ENCODE measurements around the gene PTPRO.

Gene PTPRO

DNA sequence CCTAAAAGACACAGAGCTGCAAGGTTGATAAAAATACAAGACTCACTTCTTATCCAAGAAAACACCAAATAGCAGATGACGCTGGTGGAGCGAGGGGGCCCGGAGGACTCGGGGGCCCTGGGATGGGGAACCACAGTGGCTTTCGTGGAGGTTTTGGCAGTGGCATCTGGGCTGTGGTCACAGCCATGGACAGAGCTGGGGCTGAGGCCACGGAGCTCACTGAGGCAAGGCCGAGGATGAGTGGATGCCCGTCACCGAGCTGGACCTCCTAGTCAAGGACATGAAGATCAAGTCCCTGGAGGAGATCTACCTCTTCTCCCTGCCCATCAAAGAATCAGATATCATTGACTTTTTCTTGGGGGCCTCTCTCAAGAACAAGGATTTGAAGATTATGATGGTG lies 117.2 kb downstream of the PTPRO start:
- Mint-ChIP-seq H3K4me3 (no peak overlapping the region), H3K9me3 (peaks cover 4 to 20% of the 10 kb centered on the region in 2 donors), H3K27ac (no peak overlapping the region), H3K36me3 (ENCODE audit: insufficient read depth) (peaks cover 7% of the 10 kb centered on the region), H3K27me3 (peaks cover 0 to 15% of the 10 kb centered on the region in 2 donors), H3K4me1 (ENCODE audit: low read depth in 2 of 2) (no peaks in the 10 kb centered on the region)
- no peak for ATAC-seq (replicated peaks)
- DNase-seq: no peak

DNA sequence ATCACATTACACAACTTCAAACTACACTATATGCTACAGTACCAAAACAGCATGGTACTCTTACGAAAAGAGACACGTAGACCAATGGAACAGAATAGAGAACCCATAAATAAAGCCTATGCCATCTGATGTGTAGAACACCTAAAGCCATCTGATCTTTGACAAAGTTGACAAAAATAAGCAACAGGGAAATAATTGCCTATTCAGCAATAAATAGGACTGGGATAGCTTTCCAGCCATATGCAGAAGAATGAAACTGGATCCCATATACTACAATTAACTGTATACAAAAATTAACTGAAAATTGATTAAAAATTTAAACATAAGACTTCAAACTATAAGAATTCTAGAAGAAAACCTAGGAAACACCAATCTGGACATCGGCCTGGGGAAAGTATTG lies 120.7 kb downstream of the PTPRO start:
- ATAC-seq (replicated peaks): no peak
- Mint-ChIP-seq H3K27ac (no peak overlapping the region), H3K4me1 (ENCODE audit: low read depth in 2 of 2) (no peaks in the 10 kb centered on the region)

DNA sequence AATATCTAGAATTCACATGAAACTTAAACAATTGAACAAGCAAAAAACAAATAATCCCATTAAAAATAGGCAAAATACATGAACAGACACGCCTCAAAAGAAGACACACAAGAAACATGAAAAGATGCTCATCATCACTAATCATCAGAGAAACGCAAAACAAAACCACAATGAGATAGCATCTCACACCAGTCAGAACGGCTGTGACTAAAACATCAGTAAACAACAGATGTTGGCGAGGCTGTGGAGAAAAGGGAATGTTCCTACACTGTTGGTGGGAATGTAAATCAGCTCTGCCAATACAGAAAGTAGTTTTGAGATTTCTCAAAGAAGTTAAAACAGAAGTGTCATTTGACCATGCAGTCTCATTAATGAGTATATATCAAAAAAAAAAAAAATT lies 121.3 kb downstream of the PTPRO start:
- Mint-ChIP-seq H3K27me3 (peaks cover 0 to 15% of the 10 kb centered on the region in 2 donors), H3K4me3 (no peak overlapping the region), H3K9me3 (peaks cover 0 to 9% of the 10 kb centered on the region in 2 donors), H3K36me3 (ENCODE audit: insufficient read depth) (peaks cover 5% of the 10 kb centered on the region), H3K4me1 (ENCODE audit: low read depth in 2 of 2) (no peaks in the 10 kb centered on the region), H3K27ac (no peak overlapping the region)
- no peak for DNase-seq
- ATAC-seq (replicated peaks): no peak

More for the DNA sequence above, 120.7 kb downstream of the PTPRO start:
- Mint-ChIP-seq H3K36me3 (ENCODE audit: insufficient read depth) (peaks cover 5% of the 10 kb centered on the region), H3K9me3 (peaks cover 0 to 15% of the 10 kb centered on the region in 2 donors), H3K4me3 (no peak overlapping the region), H3K27me3 (peaks cover 0 to 15% of the 10 kb centered on the region in 2 donors)
- no peak for DNase-seq

DNA sequence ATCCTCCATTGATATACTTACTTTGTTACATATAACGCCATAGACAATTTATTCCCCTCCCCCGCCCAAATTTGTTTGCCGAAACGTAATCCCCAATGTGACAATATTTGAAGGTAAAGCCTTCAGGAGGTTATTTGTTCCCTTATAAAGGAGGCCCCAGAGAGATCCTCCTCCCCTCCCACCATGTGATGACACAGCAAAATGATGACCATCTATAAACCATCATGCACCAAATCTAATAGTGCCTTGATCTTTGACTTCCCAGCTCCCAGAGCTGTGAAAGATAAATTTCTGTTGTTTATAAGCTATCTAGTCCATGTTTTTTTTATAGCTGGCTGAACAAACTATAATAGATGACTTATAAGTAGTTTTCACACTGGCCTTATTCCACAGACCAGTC lies 122.2 kb downstream of the PTPRO start:
- ATAC-seq (replicated peaks): no peak
- Mint-ChIP-seq H3K27me3 (peaks cover 0 to 15% of the 10 kb centered on the region in 2 donors), H3K4me1 (ENCODE audit: low read depth in 2 of 2) (no peaks in the 10 kb centered on the region), H3K9me3 (peaks cover 0 to 7% of the 10 kb centered on the region in 2 donors), H3K27ac (no peak overlapping the region), H3K4me3 (no peak overlapping the region), H3K36me3 (ENCODE audit: insufficient read depth) (peaks cover 5% of the 10 kb centered on the region)
- DNase-seq: no peak

DNA sequence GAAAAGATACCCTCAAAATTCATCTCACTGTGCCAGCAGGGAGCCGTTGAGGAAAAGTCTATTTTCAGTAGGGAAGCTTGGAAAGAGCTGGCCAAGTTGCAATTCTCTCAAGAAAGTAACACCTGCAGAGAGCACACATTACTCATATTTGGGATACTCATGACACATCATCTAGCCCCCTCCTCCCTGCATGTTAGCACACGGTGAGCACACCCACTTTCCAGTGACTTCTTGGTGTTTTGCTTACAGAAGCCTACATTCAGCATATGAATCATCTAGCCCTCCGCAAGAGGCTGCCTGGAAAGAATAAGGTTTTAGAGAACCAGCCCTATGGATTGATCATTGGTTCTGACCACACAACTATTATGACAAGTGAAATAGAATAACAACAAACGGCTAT lies 124.5 kb downstream of the PTPRO start:
- Mint-ChIP-seq H3K36me3 (ENCODE audit: insufficient read depth) (peaks cover 5% of the 10 kb centered on the region), H3K4me3 (no peak overlapping the region), H3K27ac (no peak overlapping the region), H3K27me3 (peaks cover 0 to 15% of the 10 kb centered on the region in 2 donors), H3K4me1 (ENCODE audit: low read depth in 2 of 2) (no peaks in the 10 kb centered on the region), H3K9me3 (peaks cover 1 to 13% of the 10 kb centered on the region in 2 donors)
- no peak for DNase-seq
- ATAC-seq (replicated peaks): no peak

- Mint-ChIP-seq H3K27ac (no peak overlapping the region), H3K27me3 (no peaks in the 10 kb centered on the region), H3K4me1 (ENCODE audit: low read depth in 2 of 2) (no peaks in the 10 kb centered on the region), H3K36me3 (ENCODE audit: insufficient read depth) (no peaks in the 10 kb centered on the region), H3K9me3 (peaks cover 3 to 17% of the 10 kb centered on the region in 2 donors), H3K4me3 (no peak overlapping the region)
- no peak for DNase-seq
- no peak for ATAC-seq (replicated peaks)
Measured at GRCh38 chr12:15453613-15454012, 131.3 kb downstream of the PTPRO start.

- Mint-ChIP-seq H3K4me3 (no peak overlapping the region), H3K27ac (no peak overlapping the region), H3K4me1 (ENCODE audit: low read depth in 2 of 2) (no peaks in the 10 kb centered on the region), H3K27me3 (no peaks in the 10 kb centered on the region), H3K36me3 (ENCODE audit: insufficient read depth) (no peaks in the 10 kb centered on the region), H3K9me3 (peaks cover 5 to 13% of the 10 kb centered on the region in 2 donors)
- DNase-seq (no peak), ATAC-seq (replicated peaks) (no peak)
Measured at GRCh38 chr12:15458008-15458407, 135.7 kb downstream of the PTPRO start.

DNA sequence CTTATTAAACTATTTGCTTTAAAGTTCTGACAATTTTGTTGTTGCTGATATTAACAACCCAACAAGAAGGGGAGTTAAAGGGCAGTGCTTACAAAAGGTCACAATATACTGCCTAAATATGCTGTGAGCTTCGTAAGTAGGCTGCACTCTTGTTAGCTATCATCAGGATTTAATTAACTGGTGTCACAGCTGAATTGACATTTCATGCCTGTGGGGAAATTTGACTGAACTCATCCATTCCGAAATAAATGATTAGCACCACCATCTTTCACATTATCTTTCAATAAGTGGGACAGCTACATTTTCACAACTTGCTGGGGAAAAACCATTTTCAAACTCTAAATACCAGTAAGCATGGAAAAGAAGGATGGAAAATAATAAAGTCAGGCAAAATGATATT lies 146.6 kb downstream of the PTPRO start:
- no peak overlapping the region for H3K27ac Mint-ChIP-seq
- no peak for ATAC-seq (replicated peaks)
- H3K4me1 Mint-ChIP-seq (ENCODE audit: low read depth in 2 of 2): no peaks in the 10 kb centered on the region
- no peaks in the 10 kb centered on the region for H3K9me3 Mint-ChIP-seq
- no peak overlapping the region for H3K4me3 Mint-ChIP-seq
- H3K27me3 Mint-ChIP-seq: peaks cover 16 to 35% of the 10 kb centered on the region in 2 donors
- no peaks in the 10 kb centered on the region for H3K36me3 Mint-ChIP-seq (ENCODE audit: insufficient read depth)
- DNase-seq: no peak

GRCh38 chr12:15469356-15469755 lies 147.0 kb downstream of the PTPRO start:
- H3K9me3 Mint-ChIP-seq: no peaks in the 10 kb centered on the region
- H3K36me3 Mint-ChIP-seq (ENCODE audit: insufficient read depth): no peaks in the 10 kb centered on the region
- DNase-seq: no peak
- H3K4me1 Mint-ChIP-seq (ENCODE audit: low read depth in 2 of 2): no peaks in the 10 kb centered on the region
- H3K27me3 Mint-ChIP-seq: peaks cover 16 to 35% of the 10 kb centered on the region in 2 donors
- no peak overlapping the region for H3K4me3 Mint-ChIP-seq
- no peak overlapping the region for H3K27ac Mint-ChIP-seq
- ATAC-seq (replicated peaks): no peak

GRCh38 chr12:15472036-15472435 lies 149.7 kb downstream of the PTPRO start:
- Mint-ChIP-seq H3K36me3 (ENCODE audit: insufficient read depth) (no peaks in the 10 kb centered on the region), H3K4me3 (no peak overlapping the region), H3K9me3 (no peaks in the 10 kb centered on the region), H3K4me1 (ENCODE audit: low read depth in 2 of 2) (no peaks in the 10 kb centered on the region), H3K27ac (no peak overlapping the region), H3K27me3 (peaks cover 16 to 31% of the 10 kb centered on the region in 2 donors)
- no peak for ATAC-seq (replicated peaks)
- DNase-seq: no peak

DNA sequence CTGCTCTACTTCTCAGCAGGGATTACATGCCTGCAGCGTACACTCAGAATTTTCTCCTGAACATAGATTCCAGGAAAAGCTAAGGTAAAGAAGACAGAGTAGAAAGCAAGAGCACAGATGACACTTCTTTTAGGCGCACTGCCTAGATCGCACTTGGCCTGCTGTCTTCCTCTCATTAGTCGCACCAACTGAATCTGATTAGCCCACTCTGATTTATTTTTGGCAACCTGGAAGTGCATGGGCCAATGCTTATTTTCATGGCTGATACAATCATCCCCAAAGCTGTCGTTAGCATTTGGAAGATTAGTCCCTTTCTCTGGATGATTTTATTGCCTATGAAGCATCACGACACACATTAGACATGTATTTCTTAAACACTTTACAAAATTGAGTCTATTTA lies 152.5 kb downstream of the PTPRO start:
- Mint-ChIP-seq H3K27ac (no peak overlapping the region), H3K36me3 (ENCODE audit: insufficient read depth) (no peaks in the 10 kb centered on the region), H3K4me3 (no peak overlapping the region), H3K27me3 (peaks cover 4 to 27% of the 10 kb centered on the region in 2 donors), H3K4me1 (ENCODE audit: low read depth in 2 of 2) (no peaks in the 10 kb centered on the region), H3K9me3 (no peaks in the 10 kb centered on the region)
- DNase-seq: no peak
- ATAC-seq (replicated peaks): no peak

GRCh38 chr12:15477761-15478160 lies 155.5 kb downstream of the PTPRO start:
- Mint-ChIP-seq H3K4me1 (ENCODE audit: low read depth in 2 of 2) (no peaks in the 10 kb centered on the region), H3K27ac (no peak overlapping the region), H3K27me3 (peaks cover 5 to 7% of the 10 kb centered on the region in 2 donors), H3K36me3 (ENCODE audit: insufficient read depth) (no peaks in the 10 kb centered on the region), H3K4me3 (no peak overlapping the region), H3K9me3 (no peaks in the 10 kb centered on the region)
- no peak for ATAC-seq (replicated peaks)
- no peak for DNase-seq

DNA sequence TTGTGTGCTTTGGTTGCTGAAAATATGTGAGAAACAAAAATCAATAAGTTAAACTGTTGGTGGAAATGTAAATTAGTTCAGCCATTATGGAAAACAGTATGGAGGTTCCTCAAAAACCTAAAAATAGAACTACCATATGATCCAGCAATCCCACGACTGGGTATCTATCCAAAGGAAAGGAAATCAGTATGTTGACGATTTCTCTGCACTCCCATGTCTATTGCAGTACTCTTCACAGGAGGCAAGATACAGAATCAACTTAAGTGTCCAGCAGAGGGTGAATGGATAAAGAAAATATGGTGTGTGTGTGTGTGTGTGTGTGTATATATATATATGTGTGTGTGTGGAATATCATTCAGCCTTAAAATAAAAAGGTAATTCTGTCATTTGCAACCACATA lies 159.5 kb downstream of the PTPRO start:
- no peak overlapping the region for H3K27ac Mint-ChIP-seq
- no peak for ATAC-seq (replicated peaks)
- no peak for DNase-seq
- no peaks in the 10 kb centered on the region for H3K4me1 Mint-ChIP-seq (ENCODE audit: low read depth in 2 of 2)
- no peak overlapping the region for H3K4me3 Mint-ChIP-seq
- no peaks in the 10 kb centered on the region for H3K36me3 Mint-ChIP-seq (ENCODE audit: insufficient read depth)
- H3K27me3 Mint-ChIP-seq: peaks cover 5 to 6% of the 10 kb centered on the region in 2 donors
- no peaks in the 10 kb centered on the region for H3K9me3 Mint-ChIP-seq

DNA sequence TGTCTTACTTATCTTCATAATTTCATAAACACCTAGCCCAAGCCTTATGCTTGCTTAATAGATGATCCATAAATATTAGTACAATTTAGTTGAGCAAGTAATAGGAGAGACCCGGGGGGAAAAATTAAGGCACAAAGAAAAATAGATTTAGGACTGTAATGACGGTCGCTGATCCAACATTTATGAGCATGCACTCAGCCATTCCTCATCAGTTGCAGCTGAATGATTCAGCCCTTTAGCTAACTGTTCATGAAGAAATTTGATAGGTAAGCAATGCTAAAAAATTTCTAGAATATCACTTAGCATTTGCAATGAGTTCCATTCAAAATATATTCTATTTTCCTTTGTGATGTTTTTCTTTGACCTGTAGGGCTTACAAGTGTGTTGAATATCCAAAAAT lies 163.2 kb downstream of the PTPRO start:
- no peaks in the 10 kb centered on the region for H3K9me3 Mint-ChIP-seq
- ATAC-seq (replicated peaks): no peak
- peaks cover 5 to 9% of the 10 kb centered on the region in 2 donors for H3K27me3 Mint-ChIP-seq
- no peaks in the 10 kb centered on the region for H3K4me1 Mint-ChIP-seq (ENCODE audit: low read depth in 2 of 2)
- H3K36me3 Mint-ChIP-seq (ENCODE audit: insufficient read depth): no peaks in the 10 kb centered on the region
- H3K4me3 Mint-ChIP-seq: no peak overlapping the region
- H3K27ac Mint-ChIP-seq: no peak overlapping the region
- DNase-seq: no peak

GRCh38 chr12:15486859-15487258 lies 164.6 kb downstream of the PTPRO start:
- Mint-ChIP-seq H3K27me3 (peaks cover 9 to 15% of the 10 kb centered on the region in 2 donors), H3K9me3 (no peaks in the 10 kb centered on the region), H3K36me3 (ENCODE audit: insufficient read depth) (no peaks in the 10 kb centered on the region), H3K4me3 (no peak overlapping the region), H3K4me1 (ENCODE audit: low read depth in 2 of 2) (no peaks in the 10 kb centered on the region), H3K27ac (no peak overlapping the region)
- DNase-seq (no peak), ATAC-seq (replicated peaks) (no peak)
